ENCODE measurements around the gene BCR. TPM values are rescaled to one million over a fixed set of nuclear protein-coding genes. Genes with fewer than 3 reads are reported as not detected.

The BCR gene
- total and polyA plus RNA-seq, 2 of the 8 experiments (the other 6 are each of a cell fraction or from before 2014, with no cell fraction given) = 66.7 to 130 TPM

DNA sequence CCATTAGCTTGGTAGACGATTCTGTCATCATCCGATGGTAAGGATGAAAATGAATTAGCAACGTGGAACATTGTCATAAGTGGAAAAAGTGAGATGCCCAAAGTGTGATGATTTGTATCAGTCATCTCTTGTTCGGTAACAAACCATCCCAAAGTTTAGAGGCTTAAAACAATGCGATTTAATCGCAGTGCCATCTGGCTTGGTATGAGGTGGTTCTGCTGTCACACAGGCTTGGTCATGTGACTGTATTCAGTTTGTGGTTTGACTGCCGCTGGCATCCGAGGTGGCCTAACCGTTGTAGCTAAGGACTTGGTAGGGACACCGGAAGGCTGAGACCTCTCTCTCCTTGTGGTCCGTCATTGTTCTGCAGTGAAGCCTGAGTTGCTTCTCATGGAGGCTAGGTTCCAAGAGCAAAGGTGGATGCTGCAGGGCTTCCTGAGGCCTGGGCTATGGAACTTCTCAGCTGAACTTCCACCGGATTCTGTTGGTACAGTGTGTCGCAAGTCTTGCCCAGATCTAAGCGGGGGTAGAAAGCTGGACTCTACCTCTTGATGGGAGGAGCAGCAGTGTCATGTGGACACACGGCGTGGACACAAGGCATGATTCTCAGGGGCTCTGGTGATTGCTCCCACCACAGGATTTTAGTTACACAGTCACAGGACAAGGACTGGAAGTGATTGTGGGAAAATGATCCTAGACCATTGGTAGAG, 36.3 kb downstream of the BCR start (continued):
- TF ChIP-seq, protein P1, sequence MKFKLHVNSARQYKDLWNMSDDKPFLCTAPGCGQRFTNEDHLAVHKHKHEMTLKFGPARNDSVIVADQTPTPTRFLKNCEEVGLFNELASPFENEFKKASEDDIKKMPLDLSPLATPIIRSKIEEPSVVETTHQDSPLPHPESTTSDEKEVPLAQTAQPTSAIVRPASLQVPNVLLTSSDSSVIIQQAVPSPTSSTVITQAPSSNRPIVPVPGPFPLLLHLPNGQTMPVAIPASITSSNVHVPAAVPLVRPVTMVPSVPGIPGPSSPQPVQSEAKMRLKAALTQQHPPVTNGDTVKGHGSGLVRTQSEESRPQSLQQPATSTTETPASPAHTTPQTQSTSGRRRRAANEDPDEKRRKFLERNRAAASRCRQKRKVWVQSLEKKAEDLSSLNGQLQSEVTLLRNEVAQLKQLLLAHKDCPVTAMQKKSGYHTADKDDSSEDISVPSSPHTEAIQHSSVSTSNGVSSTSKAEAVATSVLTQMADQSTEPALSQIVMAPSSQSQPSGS (IDR thresholded peaks at IDR 0.05; ENCODE audit: low read length) = no peak
- no peak for TF ChIP-seq BRCA1 (IDR thresholded peaks at IDR 0.05; ENCODE audit: low read depth, low read length)
- no peak for TF ChIP-seq KDM4A (IDR thresholded peaks at IDR 0.05; ENCODE audit: low read depth, low read length, severe bottlenecking)

All from H1 (cell line).